Keratinocyte (primary cell): ENCODE data around the gene ZNF205. TPM values are rescaled to one million over a fixed set of nuclear protein-coding genes. Genes with fewer than 3 reads are reported as not detected.

Source experiments
- DNase-seq: peaks from one replicate; pipeline ENCODE4 v3.0.0-alpha.2; 2011; ENCODE audit warnings: low read depth, missing footprints, low spot score
- FAIRE-seq: peaks from 2 replicates; lab custom pipeline; 2011; peaks lifted over from hg19 to GRCh38; lab: Jason Lieb, UNC
- H2AFZ ChIP-seq: 2 replicates; pipeline ENCODE4 v1.6.0; 2012; ENCODE audit warnings: low read length, control low read depth, inconsistent platforms; ENCODE audit not compliant: control insufficient read depth
- H3K27ac ChIP-seq: 2 replicates; pipeline ENCODE4 v1.5.1; 2011; ENCODE audit warnings: low read length; ENCODE audit not compliant: control insufficient read depth, insufficient read depth
- H3K27me3 ChIP-seq: 3 replicates; pipeline ENCODE4 v1.6.0; 2011; ENCODE audit warnings: low read length; ENCODE audit not compliant: control insufficient read depth, insufficient read depth; ENCODE audit errors: extremely low read depth
- H3K36me3 ChIP-seq, 2 experiments: 2 replicates in 1 of 2; 3 replicates in 1 of 2; pipeline ENCODE4 v1.5.1; 2011; ENCODE audit warnings: low read length in 2 of 2, mild to moderate bottlenecking in 1 of 2; ENCODE audit not compliant: control insufficient read depth in 2 of 2, insufficient read depth in 2 of 2; ENCODE audit errors: extremely low read depth in 1 of 2
- H3K4me1 ChIP-seq: 3 replicates; pipeline ENCODE4 v1.5.1; 2011; ENCODE audit warnings: low read length; ENCODE audit not compliant: control insufficient read depth, insufficient read depth; ENCODE audit errors: extremely low read depth
- H3K4me2 ChIP-seq: 3 replicates; pipeline ENCODE4 v1.6.0; 2011; ENCODE audit warnings: low read depth, low read length; ENCODE audit not compliant: control insufficient read depth, insufficient read depth; ENCODE audit errors: extremely low read depth
- H3K4me3 ChIP-seq, 3 experiments: fragments of 200-600 bp in 1 of 3; sonication (generic) in 1 of 3; 2 replicates in 2 of 3; 3 replicates in 1 of 3; pipeline ENCODE4 v1.5.1; 2011 to 2016; ENCODE audit warnings: low read length in 3 of 3, mild to moderate bottlenecking in 3 of 3, control low read depth in 2 of 3, inconsistent platforms in 1 of 3, low read depth in 1 of 3, mixed read lengths in 1 of 3, mixed run types in 1 of 3, moderate library complexity in 1 of 3; ENCODE audit not compliant: control insufficient read depth in 2 of 3, insufficient read depth in 2 of 3; ENCODE audit errors: extremely low read depth in 1 of 3
- H3K79me2 ChIP-seq: 2 replicates; pipeline ENCODE4 v1.6.0; 2012; ENCODE audit warnings: low read length; ENCODE audit not compliant: control insufficient read depth, insufficient read depth
- H3K9ac ChIP-seq: 3 replicates; pipeline ENCODE4 v1.6.0; 2011; ENCODE audit warnings: low read length; ENCODE audit not compliant: control insufficient read depth, insufficient read depth; ENCODE audit errors: extremely low read depth
- H3K9me1 ChIP-seq: 3 replicates; pipeline ENCODE4 v1.6.0; 2011; ENCODE audit warnings: low read length; ENCODE audit not compliant: control insufficient read depth, insufficient read depth; ENCODE audit errors: extremely low read depth
- H3K9me3 ChIP-seq: 2 replicates; pipeline ENCODE4 v1.5.1; 2012; ENCODE audit warnings: low read depth, low read length; ENCODE audit not compliant: control insufficient read depth
- H4K20me1 ChIP-seq: 3 replicates; pipeline ENCODE4 v1.6.0; 2011; ENCODE audit warnings: low read length; ENCODE audit not compliant: control insufficient read depth, insufficient read depth; ENCODE audit errors: extremely low read depth
- EZH2 ChIP-seq: IDR thresholded peaks from one replicate; pipeline ENCODE4 v1.6.1; 2012; ENCODE audit warnings: inconsistent platforms, mild to moderate bottlenecking, low read length, moderate library complexity
- dilution Hi-C: fragments of 300-500 bp; cut with MboI; formaldehyde crosslinking; loops from one replicate; pipeline ENCODE4 v1.7.0; 2020; ENCODE audit warnings: low sequenced_read_pairs; ENCODE audit not compliant: extremely low pct_ligation_motif_present
- polyA plus RNA-seq, 5 experiments: library from polyadenylated mRNA; depleted of rRNA in 3 of 5; stranded (reverse) in 3 of 5; stranded (forward) in 1 of 5; unstranded in 1 of 5; fragments of >200 nt; gene quantifications; 1 replicate in 1 of 5; 2 replicates in 3 of 5; 3 replicates in 1 of 5; pipeline versions ENCODE4 v1.2.1 to v1.2.3, GENCODE V29; 2011 to 2012; ENCODE audit warnings: missing spikeins in 2 of 5, low read depth in 1 of 5, low replicate concordance in 1 of 5
- TF ChIP-seq, protein P1 (sequence below), 3 experiments: IDR thresholded peaks in 1 of 3; conservative IDR thresholded peaks in 1 of 3; optimal IDR thresholded peaks in 1 of 3; 2 replicates in 2 of 3; 3 replicates in 1 of 3; pipeline versions ENCODE3 to v1.5.1; 2011; ENCODE audit warnings: low read length in 3 of 3, mild to moderate bottlenecking in 3 of 3, moderate library complexity in 2 of 3, control low read depth in 1 of 3, inconsistent platforms in 1 of 3; ENCODE audit not compliant: insufficient read depth in 2 of 3; ENCODE audit errors: extremely low read depth in 1 of 3

ZNF205 gene
- polyA plus RNA-seq, 1 donor (not counting 4 experiments of a cell fraction or from before 2014, with no cell fraction given): 6.0 TPM

DNA sequence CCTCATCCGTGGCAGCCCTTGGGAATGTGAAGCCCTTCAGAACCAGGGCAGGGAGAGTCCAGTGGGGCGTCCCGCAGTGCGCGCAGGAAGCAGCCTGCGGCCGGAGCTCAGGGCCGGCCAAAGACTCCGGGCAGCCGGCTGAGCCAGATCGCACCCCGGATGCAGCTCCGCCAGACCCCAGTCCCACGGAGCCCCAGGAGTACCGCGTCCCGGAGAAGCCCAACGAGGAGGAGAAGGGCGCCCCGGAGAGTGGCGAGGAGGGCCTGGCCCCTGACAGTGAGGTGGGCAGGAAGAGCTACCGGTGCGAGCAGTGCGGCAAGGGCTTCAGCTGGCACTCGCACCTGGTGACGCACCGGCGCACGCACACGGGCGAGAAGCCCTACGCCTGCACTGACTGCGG, 6.9 kb downstream of the ZNF205 start:
- H3K27me3 ChIP-seq: no peaks in the 10 kb centered on the region
- TF ChIP-seq EZH2: no peak
- TF ChIP-seq, protein P1, sequence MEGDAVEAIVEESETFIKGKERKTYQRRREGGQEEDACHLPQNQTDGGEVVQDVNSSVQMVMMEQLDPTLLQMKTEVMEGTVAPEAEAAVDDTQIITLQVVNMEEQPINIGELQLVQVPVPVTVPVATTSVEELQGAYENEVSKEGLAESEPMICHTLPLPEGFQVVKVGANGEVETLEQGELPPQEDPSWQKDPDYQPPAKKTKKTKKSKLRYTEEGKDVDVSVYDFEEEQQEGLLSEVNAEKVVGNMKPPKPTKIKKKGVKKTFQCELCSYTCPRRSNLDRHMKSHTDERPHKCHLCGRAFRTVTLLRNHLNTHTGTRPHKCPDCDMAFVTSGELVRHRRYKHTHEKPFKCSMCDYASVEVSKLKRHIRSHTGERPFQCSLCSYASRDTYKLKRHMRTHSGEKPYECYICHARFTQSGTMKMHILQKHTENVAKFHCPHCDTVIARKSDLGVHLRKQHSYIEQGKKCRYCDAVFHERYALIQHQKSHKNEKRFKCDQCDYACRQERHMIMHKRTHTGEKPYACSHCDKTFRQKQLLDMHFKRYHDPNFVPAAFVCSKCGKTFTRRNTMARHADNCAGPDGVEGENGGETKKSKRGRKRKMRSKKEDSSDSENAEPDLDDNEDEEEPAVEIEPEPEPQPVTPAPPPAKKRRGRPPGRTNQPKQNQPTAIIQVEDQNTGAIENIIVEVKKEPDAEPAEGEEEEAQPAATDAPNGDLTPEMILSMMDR (optimal IDR thresholded peaks at IDR 0.05 in 1 of 3, IDR thresholded peaks at IDR 0.05 in 1 of 3, conservative IDR thresholded peaks at IDR 0.05 in 1 of 3; ENCODE audit: extremely low read depth in 1 of 3, insufficient read depth in 2 of 3, low read length in 3 of 3): no peak
- no peak overlapping the region for H3K4me3 ChIP-seq
- H3K9me3 ChIP-seq: no peaks in the 10 kb centered on the region
- H3K4me1 ChIP-seq: peaks cover 11% of the 10 kb centered on the region
- no peaks in the 10 kb centered on the region for H4K20me1 ChIP-seq
- FAIRE-seq: no peak
- no peak overlapping the region for H3K9ac ChIP-seq
- H3K9me1 ChIP-seq: no peaks in the 10 kb centered on the region
- no peak for DNase-seq
- H3K4me2 ChIP-seq: no peak overlapping the region
- H3K36me3 ChIP-seq: peaks cover 0 to 23% of the 10 kb centered on the region in 2 experiments
- no peak overlapping the region for H2AFZ ChIP-seq
- dilution Hi-C loops: no loop called here
- no peak overlapping the region for H3K27ac ChIP-seq
- peaks cover 4% of the 10 kb centered on the region for H3K79me2 ChIP-seq

DNA sequence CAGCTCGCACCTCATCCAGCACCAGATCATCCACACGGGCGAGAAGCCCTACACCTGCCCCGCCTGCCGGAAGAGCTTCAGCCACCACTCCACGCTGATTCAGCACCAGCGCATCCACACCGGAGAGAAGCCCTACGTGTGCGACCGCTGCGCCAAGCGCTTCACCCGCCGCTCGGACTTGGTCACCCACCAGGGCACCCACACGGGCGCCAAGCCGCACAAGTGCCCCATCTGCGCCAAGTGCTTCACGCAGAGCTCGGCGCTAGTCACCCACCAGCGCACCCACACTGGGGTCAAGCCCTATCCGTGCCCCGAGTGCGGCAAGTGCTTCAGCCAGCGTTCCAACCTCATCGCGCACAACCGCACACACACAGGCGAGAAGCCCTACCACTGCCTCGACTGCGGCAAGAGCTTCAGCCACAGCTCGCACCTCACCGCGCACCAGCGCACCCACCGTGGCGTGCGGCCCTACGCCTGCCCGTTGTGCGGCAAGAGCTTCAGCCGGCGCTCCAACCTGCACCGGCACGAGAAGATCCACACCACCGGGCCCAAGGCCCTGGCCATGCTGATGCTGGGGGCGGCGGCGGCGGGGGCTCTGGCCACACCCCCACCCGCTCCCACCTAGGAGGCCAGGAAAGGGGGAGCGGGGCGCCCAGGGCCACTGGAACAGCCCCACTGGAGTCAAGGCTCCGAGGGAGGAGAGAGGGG, 7.5 kb downstream of the ZNF205 start:
- no peak for TF ChIP-seq EZH2
- TF ChIP-seq, protein P1 (optimal IDR thresholded peaks at IDR 0.05 in 1 of 3, IDR thresholded peaks at IDR 0.05 in 1 of 3, conservative IDR thresholded peaks at IDR 0.05 in 1 of 3; ENCODE audit: extremely low read depth in 1 of 3, insufficient read depth in 2 of 3, low read length in 3 of 3): no peak
- DNase-seq (no peak), FAIRE-seq (no peak)
- Histone ChIP-seq H3K27ac (no peak overlapping the region), H3K36me3 (peaks cover 0 to 23% of the 10 kb centered on the region in 2 experiments), H3K27me3 (no peaks in the 10 kb centered on the region), H3K9ac (no peak overlapping the region), H3K79me2 (no peaks in the 10 kb centered on the region), H3K4me1 (peaks cover 11% of the 10 kb centered on the region), H3K9me1 (no peaks in the 10 kb centered on the region), H3K9me3 (no peaks in the 10 kb centered on the region), H2AFZ (no peak overlapping the region), H3K4me3 (no peak overlapping the region), H3K4me2 (no peak overlapping the region), H4K20me1 (no peaks in the 10 kb centered on the region)
- dilution Hi-C loops: no loop called here
